ENCODE measurements around the gene GOLGA6L25.
"Not testable (repeated sequence)": the region's sequence is repeated elsewhere in the genome, so short reads cannot be mapped to it uniquely, and the experiment has no call there.

- not testable (repeated sequence) for TF ChIP-seq EZH2 (optimal IDR thresholded peaks at IDR 0.05; ENCODE audit: low read depth, low read length); CTCF (IDR thresholded peaks at IDR 0.05; ENCODE audit: low read length)
These were observed 39.2 kb upstream of the GOLGA6L25 start for GRCh38 chr15:28514128-28514527.

All from MM.1S (cell line).